ENCODE measurements around the gene MBNL3. TPM values are rescaled to one million over a fixed set of nuclear protein-coding genes. Genes with fewer than 3 reads are reported as not detected.

Gene MBNL3
- total and polyA plus RNA-seq, 9 of the 15 experiments (the other 6 are each of a cell fraction or from before 2014, with no cell fraction given), result under 0.01 to 0.25 (median 0.16) TPM

GRCh38 chrX:132367314-132367713 is 121.5 kb downstream of the MBNL3 start (continued):
- no peak for TF ChIP-seq NR4A1 (CRISPR knock-in tag; IDR thresholded peaks at IDR 0.05)
- no peak for TF ChIP-seq NR4A1 (tag; IDR thresholded peaks at IDR 0.05)

GRCh38 chrX:132365490-132365889 is 123.3 kb downstream of the MBNL3 start:
- H3K9me1 ChIP-seq (ENCODE audit: control insufficient read depth, insufficient read depth, low read length), result no peaks in the 10 kb centered on the region
- DNase-seq (ENCODE audit: extremely low read depth in 1 of 4, low spot score in 3 of 4) (no peak), ATAC-seq (no peak), FAIRE-seq (no peak)
- no peaks in the 10 kb centered on the region for H3K79me2 ChIP-seq (ENCODE audit: control insufficient read depth, insufficient read depth, low read length)
- TF ChIP-seq ZC3H4 (CRISPR knock-in tag; IDR thresholded peaks at IDR 0.05; ENCODE audit: borderline replicate concordance), result no peak
- no peak for TF ChIP-seq TCF7 (IDR thresholded peaks at IDR 0.05; ENCODE audit: borderline replicate concordance)
- TF ChIP-seq SP2 (IDR thresholded peaks at IDR 0.05; ENCODE audit: extremely low read depth, low read depth, low read length, poor library complexity, severe bottlenecking), result no peak
- H3K27me3 ChIP-seq (ENCODE audit: control insufficient read depth in 2 of 2, insufficient read depth in 2 of 2, low read length in 2 of 2), result no peaks in the 10 kb centered on the region
- H3K4me2 ChIP-seq (ENCODE audit: insufficient read depth, low read length), result no peak overlapping the region
- no peak overlapping the region for H2AFZ ChIP-seq (ENCODE audit: low read depth, low read length)
- ChIA-PET CTCF (ENCODE audit: low intra/inter-chr PET ratio) (no interaction called here), POLR2A (interaction anchor here (0.6 kb wide), 1 partner anchor 55 kb away, joined by 3 read pairs; no protein-coding TSS in a partner anchor)
- no peak overlapping the region for H3K9ac ChIP-seq (ENCODE audit: insufficient read depth in 1 of 2, low read depth in 2 of 2, low read length in 2 of 2)
- H3K4me3 ChIP-seq, result no peak overlapping the region
- intact Hi-C loops (cut with micrococcal nuclease), result no loop called here
- no peaks in the 10 kb centered on the region for H3K9me3 ChIP-seq (replicated peaks; ENCODE audit: control insufficient read depth, insufficient read depth, low read depth, low read length)
- H3K36me3 ChIP-seq (ENCODE audit: control insufficient read depth, insufficient read depth, low read length), result no peaks in the 10 kb centered on the region
- no peaks in the 10 kb centered on the region for H4K20me1 ChIP-seq (replicated peaks; ENCODE audit: control insufficient read depth, insufficient read depth, low read length)
- BruUV-seq (replicated peaks), result no TSS peak
- in situ Hi-C loops (cut with MboI), result no loop called here
- H3K27ac ChIP-seq (ENCODE audit: extremely low read depth, low read depth, low read length), result no peak overlapping the region
- H3K4me1 ChIP-seq (replicated peaks in 1 of 2; ENCODE audit: control insufficient read depth in 2 of 2, insufficient read depth in 2 of 2, low read length in 2 of 2), result no peaks in the 10 kb centered on the region

DNA sequence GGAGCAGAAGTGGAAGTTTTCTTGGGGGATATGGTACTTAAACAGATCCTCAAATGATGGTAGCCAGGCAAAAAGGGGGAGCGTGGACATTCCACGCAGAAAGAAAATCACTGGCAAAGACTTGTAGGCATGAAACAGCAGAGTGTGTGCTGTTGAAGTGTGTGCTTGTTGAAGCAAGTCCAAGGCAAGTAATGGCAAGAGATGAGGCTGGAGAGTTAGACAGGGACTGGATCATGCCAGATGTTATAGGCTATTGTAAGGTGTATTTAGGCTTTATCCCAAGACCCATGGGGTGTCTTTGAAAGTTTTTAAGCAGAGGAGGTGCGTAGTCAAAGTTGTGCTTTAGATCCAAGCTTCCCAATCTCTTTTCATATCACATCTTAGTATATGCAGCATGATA is 124.5 kb downstream of the MBNL3 start:
- H3K9ac ChIP-seq (ENCODE audit: insufficient read depth in 1 of 2, low read depth in 2 of 2, low read length in 2 of 2), result no peak overlapping the region
- no peaks in the 10 kb centered on the region for H4K20me1 ChIP-seq (replicated peaks; ENCODE audit: control insufficient read depth, insufficient read depth, low read length)
- no peaks in the 10 kb centered on the region for H3K36me3 ChIP-seq (ENCODE audit: control insufficient read depth, insufficient read depth, low read length)
- no peaks in the 10 kb centered on the region for H3K4me1 ChIP-seq (replicated peaks in 1 of 2; ENCODE audit: control insufficient read depth in 2 of 2, insufficient read depth in 2 of 2, low read length in 2 of 2)
- DNase-seq (ENCODE audit: extremely low read depth in 1 of 4, low spot score in 3 of 4) (no peak), ATAC-seq (no peak), FAIRE-seq (no peak)
- no peak overlapping the region for H2AFZ ChIP-seq (ENCODE audit: low read depth, low read length)
- H3K4me3 ChIP-seq, result no peak overlapping the region
- BruUV-seq (replicated peaks), result no TSS peak
- no peaks in the 10 kb centered on the region for H3K27me3 ChIP-seq (ENCODE audit: control insufficient read depth in 2 of 2, insufficient read depth in 2 of 2, low read length in 2 of 2)
- H3K9me1 ChIP-seq (ENCODE audit: control insufficient read depth, insufficient read depth, low read length), result no peaks in the 10 kb centered on the region
- H3K27ac ChIP-seq (ENCODE audit: extremely low read depth, low read depth, low read length), result no peak overlapping the region
- CTCF ChIA-PET (ENCODE audit: low intra/inter-chr PET ratio), result no interaction called here
- in situ Hi-C loops (cut with MboI), result no loop called here
- H3K4me2 ChIP-seq (ENCODE audit: insufficient read depth, low read length), result no peak overlapping the region
- no peak for TF ChIP-seq HDAC6 (IDR thresholded peaks at IDR 0.05; ENCODE audit: low read depth, low read length)
- WGBS (ENCODE audit: insufficient coverage, low coverage, missing lambda C conversion rate), result 0% methylated on average over 3 of the region's 3 CpGs
- H3K79me2 ChIP-seq (ENCODE audit: control insufficient read depth, insufficient read depth, low read length), result no peaks in the 10 kb centered on the region
- POLR2A ChIA-PET, result no interaction called here
- no peaks in the 10 kb centered on the region for H3K9me3 ChIP-seq (replicated peaks; ENCODE audit: control insufficient read depth, insufficient read depth, low read depth, low read length)
- intact Hi-C loops (cut with micrococcal nuclease), result no loop called here
